Superior temporal gyrus (tissue), 1 donor: ENCODE data around the gene LRGUK.
"Not testable (repeated sequence)": the region's sequence is repeated elsewhere in the genome, so short reads cannot be mapped to it uniquely, and the experiment has no call there.

Experiments used
- DNase-seq: peaks from one replicate; pipeline ENCODE4 v3.0.0-alpha.2; 2016; ENCODE audit errors: extremely low spot score

Gene LRGUK

DNA sequence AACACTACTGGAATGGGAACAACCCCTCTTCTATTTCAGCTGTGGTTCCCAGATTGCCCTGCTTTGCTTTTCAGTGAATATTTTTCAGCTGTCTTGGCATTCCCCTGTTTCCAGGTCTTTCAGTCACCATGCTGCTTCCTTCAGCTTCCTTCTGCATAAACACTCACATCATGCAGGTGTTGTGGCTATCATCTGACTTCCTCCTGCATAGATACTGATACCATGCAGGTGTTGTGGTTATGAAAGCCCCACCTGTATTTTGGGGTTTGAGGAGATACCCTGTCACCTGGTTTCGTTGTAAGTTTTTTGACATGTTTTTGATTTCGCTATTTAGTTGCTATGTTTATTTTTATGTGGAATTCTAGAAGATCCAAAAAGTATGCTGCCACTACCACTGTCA lies 118.1 kb downstream of the LRGUK start:
- no peak for DNase-seq

DNA sequence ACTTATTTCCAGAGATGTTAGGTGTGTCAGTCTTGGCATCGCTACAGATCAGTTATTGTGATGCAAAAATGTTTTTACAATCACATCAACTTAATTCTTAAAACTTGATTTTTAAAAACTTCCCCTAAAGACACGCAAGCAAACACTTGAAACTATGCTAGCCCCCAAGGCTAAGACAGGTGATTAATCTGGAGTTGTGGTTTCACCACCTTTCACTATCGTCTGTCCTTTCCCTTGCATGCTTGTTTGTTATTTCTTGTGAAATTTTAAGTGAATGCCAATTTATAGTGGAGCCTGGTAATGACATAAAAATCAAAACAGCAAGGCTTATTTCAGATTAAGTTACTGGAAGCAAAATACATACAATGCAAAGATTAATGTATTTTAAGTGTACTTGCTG lies 119.2 kb downstream of the LRGUK start:
- DNase-seq = no peak

DNA sequence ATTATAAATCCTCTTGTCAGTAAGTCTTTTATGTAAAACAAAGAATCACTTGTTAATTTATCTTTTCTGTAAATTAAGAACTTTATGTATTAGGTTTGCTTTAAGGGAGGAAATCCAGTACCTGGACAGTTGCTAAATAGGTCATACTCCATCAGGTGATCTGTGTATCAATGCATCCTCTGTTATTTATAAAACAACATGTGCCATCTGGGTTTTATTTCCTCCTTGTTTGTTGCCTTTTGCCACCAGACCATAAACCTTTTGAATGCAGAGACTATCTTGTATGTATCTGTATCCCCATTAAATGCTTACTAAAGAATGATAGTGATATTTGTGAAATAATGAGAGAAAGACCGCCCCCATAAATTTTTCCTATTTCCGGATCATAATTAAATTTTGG lies 119.6 kb downstream of the LRGUK start:
- DNase-seq = no peak

DNA sequence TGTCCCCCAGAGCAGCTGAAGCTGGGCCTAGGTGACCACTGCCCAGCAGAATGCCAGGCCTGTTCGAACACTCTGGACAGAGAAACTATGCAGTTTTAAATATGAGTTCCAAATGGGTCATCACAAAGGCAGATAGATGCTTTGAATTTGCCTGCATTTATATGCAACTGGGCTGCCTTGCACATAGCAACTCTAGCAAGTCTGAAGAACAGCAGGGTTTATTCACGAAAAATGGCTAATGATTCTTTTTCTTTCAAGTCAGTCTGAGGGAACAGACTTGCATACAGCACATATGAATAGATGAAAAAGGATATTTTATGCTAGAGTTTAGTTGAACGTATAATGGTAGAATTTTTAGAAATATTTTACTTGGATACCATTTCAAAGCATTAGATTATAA lies 121.1 kb downstream of the LRGUK start:
- no peak for DNase-seq

DNA sequence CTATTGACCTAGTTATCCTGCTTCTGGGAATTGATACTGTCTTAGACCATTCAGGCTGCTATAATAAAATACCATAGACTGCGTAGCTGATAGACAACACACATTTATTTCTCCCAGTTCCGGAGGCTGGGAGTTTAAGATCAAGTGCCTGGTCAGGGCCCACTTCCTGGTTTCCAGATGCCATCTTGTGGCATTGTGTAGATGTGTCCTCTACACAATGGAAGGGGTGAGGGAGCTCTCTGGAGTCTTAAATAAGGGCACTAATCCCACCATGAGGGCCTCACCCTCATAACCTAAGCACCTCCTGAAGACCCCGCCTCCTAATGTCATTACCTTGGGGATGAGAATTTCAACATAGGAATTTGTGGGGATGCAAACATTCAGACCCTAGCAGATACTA lies 127.2 kb downstream of the LRGUK start:
- no peak for DNase-seq

DNA sequence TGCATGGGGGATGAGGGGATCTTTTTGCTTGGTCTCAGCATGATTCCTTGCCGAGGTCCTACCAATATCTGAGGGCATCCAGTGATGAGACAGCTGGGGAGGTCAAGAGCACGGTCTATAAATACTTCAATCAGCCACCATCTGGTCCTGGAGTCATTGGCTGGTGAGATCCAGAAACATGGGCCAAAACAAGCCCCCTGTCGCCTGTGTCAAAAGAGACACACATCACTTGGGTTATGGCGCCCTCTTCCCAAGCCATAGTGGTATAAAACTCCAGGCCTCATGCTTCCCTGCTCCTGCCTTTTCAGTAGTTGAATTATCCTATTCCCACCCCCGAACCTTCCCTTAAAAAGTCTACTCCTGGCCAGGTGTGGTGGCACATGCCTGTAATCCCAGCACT lies 128.7 kb downstream of the LRGUK start:
- DNase-seq = no peak

DNA sequence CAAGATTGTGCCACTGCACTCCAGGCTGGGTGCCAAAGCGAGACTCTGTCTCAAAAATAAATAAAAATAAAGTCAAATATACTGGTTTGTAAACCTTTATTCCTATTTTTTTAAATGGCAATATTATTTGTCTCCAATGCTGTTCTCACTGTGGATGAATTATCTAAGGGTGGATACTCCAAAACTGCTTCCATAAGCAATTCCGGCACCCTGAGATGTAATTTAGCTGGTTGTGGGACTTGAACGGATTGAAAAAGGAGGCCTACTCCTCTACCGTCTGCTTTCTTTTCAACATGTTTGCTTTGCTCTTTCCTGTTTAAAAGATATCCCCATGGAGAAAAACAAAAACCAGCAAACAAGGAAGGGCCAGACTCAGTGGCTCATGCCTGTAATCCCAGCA lies 135.2 kb downstream of the LRGUK start:
- DNase-seq = no peak

DNA sequence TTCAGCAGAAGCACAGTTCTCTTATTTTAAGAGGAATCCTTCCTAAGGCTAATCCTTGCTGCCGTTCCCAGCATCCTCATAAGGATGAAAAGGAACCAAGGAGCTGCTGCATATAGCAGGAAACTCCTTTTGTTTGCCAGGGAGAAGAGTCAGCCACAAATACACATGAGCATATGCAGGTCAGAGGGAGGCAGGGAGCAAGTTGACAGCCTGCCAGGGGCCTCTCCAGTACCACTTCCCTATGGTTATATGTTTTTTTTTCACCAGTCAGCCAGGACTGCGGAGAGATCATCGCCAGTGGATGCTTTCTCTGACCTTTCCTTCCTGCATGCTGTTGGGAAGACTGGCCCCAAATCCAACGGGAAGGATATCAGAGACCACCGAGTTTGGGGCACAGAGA lies 149.8 kb downstream of the LRGUK start:
- DNase-seq = no peak

DNA sequence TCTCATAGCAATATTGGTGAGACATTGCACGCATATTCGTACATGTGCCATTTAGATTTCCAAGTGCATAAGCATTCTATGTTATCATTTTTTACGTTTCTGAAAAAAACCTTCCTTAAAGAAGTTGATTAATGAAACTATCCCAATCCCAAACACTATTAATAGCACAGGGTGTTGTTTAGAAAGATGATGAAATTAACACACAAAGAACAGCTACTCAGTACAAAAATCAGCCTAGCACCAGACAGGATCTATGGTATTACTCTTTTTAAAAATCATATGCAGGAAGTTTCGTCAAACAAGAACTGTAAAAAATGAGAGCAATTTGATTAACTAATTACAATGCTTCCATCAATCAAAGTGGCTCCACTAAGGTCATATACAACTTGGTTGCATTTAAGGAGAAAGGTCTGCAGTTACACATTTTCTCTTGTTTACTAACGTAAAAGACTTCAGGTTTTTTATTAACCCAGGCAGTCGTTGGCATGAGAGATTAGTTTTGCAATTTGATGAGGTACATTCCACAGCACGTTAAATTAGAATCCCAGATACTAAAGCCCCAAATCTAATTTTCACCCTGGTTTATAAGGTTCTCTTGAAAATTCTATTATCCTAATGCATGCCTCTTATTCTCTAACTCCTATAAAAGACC lies 151.5 kb downstream of the LRGUK start:
- DNase-seq = no peak

DNA sequence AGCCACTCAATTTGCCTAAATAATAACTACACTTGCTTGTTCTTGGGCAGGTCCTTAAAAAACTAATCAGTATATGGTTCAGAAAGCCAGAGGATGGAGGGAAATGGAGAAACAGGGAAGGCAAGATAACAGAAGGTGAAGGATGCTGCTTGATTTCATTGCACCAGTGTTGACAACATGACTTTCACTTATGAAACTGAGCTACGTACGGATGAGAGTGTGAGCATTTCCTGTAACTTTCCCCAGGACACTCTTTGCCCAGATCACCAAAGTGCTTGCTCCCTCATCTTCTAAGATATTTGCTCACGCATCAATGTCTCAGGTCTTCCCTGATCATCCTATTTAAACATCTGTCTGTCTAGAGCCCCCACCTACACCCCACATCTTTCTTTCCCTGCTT lies 152.2 kb downstream of the LRGUK start:
- no peak for DNase-seq

DNA sequence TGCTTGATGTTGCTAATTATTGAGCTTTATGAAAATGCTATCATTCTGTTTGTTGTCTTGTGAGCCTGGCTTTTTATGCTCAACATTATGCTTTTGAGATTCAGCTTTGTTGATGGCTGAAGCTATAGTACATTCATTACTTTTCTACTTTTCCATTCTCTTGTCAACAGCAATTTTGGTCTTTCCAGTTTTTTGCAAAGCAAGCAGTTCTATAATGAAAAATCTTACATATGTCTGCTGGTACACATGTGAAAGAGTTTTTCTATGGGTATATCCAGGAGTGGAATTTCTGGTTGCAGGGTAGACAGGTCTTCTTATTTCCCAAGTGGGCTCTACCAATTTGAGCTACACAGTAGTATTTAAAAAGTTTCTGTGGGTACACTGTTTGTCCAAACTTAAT lies 152.8 kb downstream of the LRGUK start:
- DNase-seq = no peak

DNA sequence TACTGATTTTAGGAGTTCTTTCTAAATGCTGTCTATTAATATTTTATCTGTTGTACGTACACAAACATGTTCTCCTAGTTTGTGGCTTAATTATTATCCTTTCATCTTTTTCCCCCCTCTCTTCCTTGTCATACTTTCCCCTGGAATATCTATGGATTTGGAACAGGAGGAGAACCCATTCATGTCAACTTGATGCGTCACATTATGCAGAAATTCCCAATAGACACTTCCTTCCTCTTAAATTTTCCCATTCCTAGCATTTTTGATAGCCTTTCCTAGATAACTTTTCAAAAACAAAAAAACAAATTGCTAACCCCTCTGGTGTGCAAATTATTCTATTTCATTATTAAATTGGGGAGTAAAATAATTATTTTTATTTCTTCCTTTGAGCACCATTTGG lies 153.4 kb downstream of the LRGUK start:
- DNase-seq = no peak

DNA sequence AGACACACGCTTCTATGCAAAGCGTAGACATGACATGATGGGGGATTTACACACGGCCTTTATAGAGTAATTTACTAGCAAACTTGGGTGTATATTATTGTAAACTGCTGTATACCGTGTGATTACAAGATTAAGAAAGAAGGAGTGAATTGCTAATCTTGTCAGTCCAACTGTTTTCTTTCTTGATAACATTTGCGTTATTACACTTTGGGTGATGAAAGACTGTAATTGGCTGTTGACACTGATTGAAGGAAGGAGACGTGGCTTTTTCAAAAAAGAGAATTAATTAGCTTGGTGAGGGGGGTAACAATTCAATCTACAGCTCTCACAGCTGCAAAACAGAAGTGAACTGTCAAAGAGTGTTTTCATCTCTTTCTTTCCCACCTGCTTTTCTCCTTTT lies 156.9 kb downstream of the LRGUK start:
- no peak for DNase-seq

DNA sequence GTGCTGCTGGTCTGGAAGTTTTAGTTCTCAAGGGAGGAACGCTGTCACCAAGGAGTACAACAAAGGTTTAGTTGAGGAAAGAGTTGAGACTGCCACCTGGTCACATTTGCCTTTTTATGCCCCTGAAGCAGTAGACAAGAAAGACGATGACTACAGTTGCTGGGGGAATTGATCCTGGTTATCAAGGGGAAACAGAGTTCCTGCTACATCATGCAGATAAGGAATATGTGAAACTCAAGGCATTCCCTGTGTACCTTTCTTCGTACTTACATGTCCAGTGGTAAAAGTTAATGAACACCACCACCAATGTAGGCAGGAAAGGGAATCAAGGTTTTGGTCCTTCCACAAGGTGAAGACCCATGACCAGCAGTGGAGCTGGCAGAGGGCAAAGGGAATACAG lies 157.8 kb downstream of the LRGUK start:
- DNase-seq = no peak

DNA sequence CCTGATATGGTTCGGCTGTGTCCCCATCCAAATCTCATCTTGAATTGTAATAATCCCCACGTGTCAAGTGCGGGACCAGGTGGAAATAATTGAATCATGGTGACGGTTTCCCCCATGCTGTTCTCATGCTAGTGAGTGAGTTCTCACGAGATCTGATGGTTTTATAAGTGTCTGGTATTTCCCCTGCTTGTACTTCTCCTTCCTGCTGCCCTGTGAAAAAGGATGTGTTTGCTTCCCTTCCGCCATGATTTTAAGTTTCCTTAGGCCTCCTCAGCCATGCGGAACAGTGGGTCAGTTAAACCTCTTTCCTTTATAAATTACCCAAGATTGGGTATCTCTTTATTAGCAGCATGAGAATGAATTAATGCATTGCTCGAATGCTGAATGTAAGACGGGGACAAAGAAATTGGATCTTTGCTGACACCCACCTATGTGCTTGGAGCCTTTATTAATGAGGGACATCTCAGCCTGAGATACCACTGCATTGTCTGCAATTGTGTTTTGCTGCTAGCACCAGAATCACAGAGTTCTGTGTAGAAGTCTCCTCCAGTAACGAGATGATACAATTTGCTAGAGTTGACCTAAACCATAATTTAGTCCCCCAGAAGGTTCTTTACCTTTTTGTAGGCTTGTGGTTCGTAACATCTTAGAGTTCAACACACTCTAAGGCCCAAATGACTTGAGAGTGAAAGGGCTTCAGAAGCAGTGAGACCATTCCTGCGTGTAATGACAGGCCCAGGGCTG lies 160.9 kb downstream of the LRGUK start:
- DNase-seq = no peak

DNA sequence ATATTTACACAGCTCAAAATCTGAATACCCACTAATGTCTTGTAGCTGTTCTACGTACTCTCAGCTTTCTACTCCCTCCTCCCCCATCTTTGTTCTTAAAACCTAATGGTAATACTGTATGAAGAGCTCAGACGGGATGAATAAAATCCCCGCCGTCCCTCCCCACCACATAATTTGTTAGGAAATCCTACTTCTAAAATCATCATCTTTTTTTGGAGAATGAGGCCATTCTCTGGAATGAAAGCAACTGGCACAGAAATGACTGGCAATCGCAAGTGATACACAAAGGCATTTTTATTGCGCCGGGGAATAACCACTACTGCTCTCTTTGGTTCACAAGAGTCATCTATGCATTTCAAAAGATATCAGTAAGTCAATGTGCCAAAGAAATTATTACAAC lies 162.3 kb downstream of the LRGUK start:
- peak; percentile 67 for DNase-seq

DNA sequence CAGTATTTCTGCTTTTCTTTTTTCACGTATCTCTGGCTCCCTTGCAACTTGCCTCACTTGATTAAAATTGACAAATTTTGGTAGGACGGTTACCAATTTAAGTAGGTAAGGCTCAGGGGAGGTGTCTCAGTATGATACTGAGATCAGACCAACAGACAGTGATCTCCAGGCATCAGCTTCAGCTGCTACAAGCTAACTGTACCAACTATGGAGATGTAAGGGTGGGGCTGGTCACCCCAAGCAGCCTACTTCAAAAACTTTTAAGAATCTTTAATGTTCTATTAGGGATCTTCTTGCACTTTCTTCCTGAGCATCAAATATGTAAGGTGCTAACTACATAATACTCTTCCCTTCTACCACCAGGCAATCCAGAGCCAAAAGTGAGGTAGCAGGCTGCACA lies 162.7 kb downstream of the LRGUK start:
- no peak for DNase-seq

DNA sequence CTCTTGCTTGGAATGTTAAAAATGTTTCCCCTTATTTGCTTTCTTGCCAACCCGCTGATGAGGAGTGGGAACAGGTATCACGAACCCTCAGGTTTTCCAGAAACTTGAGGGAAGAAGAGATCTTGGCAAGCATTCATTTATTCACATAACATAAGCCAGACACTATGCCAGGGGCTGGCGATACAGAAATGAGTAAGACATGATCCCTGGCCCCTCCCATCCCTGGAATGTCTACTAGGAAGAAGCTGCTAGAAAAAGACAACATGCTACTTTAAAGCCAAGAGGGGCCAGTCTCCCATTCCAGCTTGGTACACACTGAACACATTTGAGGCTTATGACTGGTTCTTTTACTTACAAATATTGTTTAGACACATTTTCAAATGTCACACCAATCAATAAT lies 163.1 kb downstream of the LRGUK start:
- DNase-seq = no peak

DNA sequence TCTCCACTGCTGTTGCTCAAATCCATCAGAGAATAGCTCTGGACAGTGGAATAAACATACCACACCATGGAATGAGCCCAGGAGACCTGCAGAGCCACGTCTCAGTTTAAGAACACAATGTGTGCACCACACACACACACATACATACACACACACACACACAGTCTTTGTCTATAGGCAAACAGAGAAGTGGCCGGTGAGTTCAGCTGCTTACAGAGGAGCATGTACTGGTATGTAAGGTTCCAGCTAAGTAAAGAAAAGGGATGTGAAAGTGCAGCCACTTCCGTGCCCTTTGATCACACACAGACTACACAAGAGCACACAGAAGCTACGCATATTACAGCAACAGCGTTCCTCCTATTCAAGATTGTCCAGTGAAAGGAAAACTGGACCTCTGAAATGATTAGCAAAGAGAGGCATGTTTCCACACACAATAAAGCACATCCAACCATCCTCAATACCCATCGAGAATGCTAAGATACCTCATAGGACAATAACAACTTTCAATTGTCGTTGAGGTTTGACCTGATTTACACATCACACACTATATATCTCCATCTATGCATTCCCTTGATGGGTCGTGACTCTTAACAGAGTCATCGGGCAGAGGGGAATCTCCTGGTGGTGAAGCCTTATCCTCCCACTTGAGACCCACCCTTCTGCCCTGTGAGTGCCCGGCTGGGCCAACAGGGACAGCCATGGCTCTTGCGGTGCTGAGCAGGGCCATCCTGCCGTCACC lies 166.0 kb downstream of the LRGUK start:
- peak; percentile 26 for DNase-seq

DNA sequence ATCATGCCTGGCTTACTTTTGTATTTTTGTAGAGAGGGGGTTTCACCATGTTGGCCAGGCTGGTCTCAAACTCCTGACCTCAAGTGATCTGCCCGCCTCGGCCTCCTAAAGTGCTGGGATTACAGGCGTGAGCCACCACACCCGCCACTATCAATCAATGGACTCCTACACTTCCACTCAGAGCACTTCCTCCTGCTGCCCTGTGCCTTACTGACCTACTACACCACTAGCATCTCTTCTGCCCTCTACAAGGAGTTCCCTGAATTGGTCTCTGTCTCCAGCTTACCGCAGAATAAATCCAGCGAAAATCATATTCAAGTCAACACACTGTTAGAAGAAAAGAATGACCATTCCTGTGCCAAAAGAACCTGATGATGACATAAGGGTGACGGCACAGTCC lies 168.8 kb downstream of the LRGUK start:
- DNase-seq = not testable (repeated sequence)

DNA sequence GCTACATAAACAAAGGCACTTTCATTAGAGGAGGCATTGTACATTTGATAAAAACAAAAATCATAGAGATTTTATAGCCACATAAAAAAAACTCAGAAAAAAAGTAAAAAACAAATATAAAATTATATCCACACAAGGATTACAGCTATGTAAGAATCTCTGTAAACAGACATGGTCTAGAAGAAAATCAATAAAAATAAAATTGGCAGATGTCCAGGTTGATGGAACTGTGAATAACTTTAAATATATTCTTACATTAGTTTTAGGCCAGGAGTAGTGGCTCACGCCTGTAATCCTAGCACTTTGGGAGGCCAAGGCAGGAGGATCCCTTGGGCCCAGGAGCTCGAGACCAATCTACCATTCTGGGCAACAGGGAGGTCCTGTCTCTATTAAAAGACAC lies 170.3 kb downstream of the LRGUK start:
- DNase-seq = no peak

DNA sequence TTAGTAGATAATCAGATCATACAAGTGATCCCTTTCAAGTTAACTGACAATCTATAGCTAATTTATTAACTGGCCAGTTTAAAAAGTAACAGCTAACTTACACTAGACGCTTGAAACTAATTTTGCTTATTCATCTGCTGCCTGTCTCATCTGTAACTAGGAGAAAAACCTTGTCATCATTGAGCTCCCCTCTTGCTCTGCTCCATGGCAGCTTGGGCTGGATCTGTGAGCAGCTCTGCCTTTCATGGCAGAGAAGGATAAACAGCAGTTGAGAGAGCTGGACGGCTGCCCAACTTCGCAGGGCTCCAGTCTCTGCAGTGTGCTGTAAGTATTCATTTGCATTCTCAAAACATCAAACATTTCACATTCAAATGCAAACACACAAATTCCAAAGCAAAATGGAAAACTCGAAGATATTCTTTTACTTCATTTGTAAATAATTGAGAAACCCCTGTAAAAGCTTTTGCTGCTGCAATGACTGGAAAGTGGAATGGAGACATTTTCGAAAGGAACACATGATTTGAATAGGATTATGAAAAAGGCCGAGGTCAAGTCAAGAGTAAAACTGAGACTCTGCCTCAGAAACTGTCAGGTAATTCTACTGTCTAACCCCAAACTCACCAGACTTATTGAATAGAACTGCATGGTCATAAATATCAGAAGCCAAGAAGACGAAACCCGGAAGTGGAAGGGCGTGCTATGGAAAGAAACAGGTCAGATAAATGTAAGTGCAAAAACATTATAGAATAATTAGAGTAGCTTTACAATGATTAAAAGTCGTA lies 172.0 kb downstream of the LRGUK start:
- DNase-seq = peak; percentile 91
